BLaER1 treated with 17β-estradiol and CSF1 and Interleukin-3, amounts not matched to agents 10 nM and 100 nM (cell line): ENCODE results near the gene LOXL4.

Experiments used
- H3K27ac ChIP-seq, 11 experiments: shearing (Covaris generic); formaldehyde crosslinking; 2 replicates each; pipeline ENCODE4 v1.8.1; 2022
- H3K27me3 ChIP-seq, 11 experiments: shearing (Covaris generic); formaldehyde crosslinking; 2 replicates each; pipeline ENCODE4 v1.8.1; 2022
- H3K36me3 ChIP-seq, 11 experiments: shearing (Covaris generic); formaldehyde crosslinking; 2 replicates each; pipeline ENCODE4 v1.8.1; 2022
- H3K4me1 ChIP-seq, 10 experiments: shearing (Covaris generic); formaldehyde crosslinking; 2 replicates each; pipeline ENCODE4 v1.8.1; 2022
- H3K4me2 ChIP-seq, 11 experiments: shearing (Covaris generic); formaldehyde crosslinking; 2 replicates each; pipeline ENCODE4 v1.8.1; 2022
- H3K4me3 ChIP-seq, 10 experiments: shearing (Covaris generic); formaldehyde crosslinking; 2 replicates each; pipeline ENCODE4 v1.8.1; 2022
- H3K9ac ChIP-seq, 11 experiments: shearing (Covaris generic); formaldehyde crosslinking; 2 replicates each; pipeline ENCODE4 v1.8.1; 2022
- H3K9me3 ChIP-seq, 11 experiments: shearing (Covaris generic); formaldehyde crosslinking; replicated peaks in 1 of 11; 2 replicates each; pipeline ENCODE4 v1.8.1; 2022
- H4K20me1 ChIP-seq, 11 experiments: shearing (Covaris generic); formaldehyde crosslinking; 2 replicates each; pipeline ENCODE4 v1.8.1; 2022
- Cebpa-rat ChIP-seq, 11 experiments: shearing (Covaris generic); IDR thresholded peaks; 2 replicates each; pipeline ENCODE4 v1.8.1; 2022

LOXL4 gene

GRCh38 chr10:98258683-98259454, 9.1 kb downstream of the LOXL4 start:
- Histone ChIP-seq H3K4me1 (peaks cover 38 to 94% (median 89%) of the 10 kb centered on the region in 10 experiments), H4K20me1 (peaks cover 0 to 15% (median 0%) of the 10 kb centered on the region in 11 experiments; a peak in 3 of 22 replicates), H3K4me3 (no peak overlapping the region; a peak in 1 of 20 replicates), H3K36me3 (peaks cover 0 to 13% (median 0%) of the 10 kb centered on the region in 11 experiments; a peak in 4 of 22 replicates), H3K9me3 (peaks cover 0 to 7% (median 0%) of the 10 kb centered on the region in 11 experiments; a peak in 2 of 22 replicates), H3K27me3 (no peaks in the 10 kb centered on the region), H3K27ac (peak overlapping the region in 8 of 11 experiments; percentile 43 to 74 (median 58); a peak in 12 of 22 replicates), H3K4me2 (peak overlapping the region; percentile 76 to 94 (median 80)), H3K9ac (peak overlapping the region in 3 of 11 experiments; percentile 39 to 50 (median 40); a peak in 3 of 22 replicates)
- no peak for TF ChIP-seq Cebpa-rat (IDR thresholded peaks at IDR 0.05)

- Histone ChIP-seq H3K36me3 (peaks cover 0 to 13% (median 0%) of the 10 kb centered on the region in 11 experiments; a peak in 5 of 22 replicates), H3K4me2 (peak overlapping the region in 4 of 11 experiments; percentile 77 to 95 (median 92); a peak in 4 of 22 replicates), H3K9me3 (peaks cover 0 to 3% (median 0%) of the 10 kb centered on the region in 11 experiments; a peak in 2 of 22 replicates), H3K27ac (peak overlapping the region in 1 of 11 experiments; percentile 16; a peak in 1 of 22 replicates), H3K4me1 (peaks cover 47 to 98% (median 91%) of the 10 kb centered on the region in 10 experiments), H4K20me1 (peaks cover 0 to 15% (median 3%) of the 10 kb centered on the region in 11 experiments; a peak in 4 of 22 replicates), H3K9ac (no peak overlapping the region), H3K4me3 (no peak overlapping the region), H3K27me3 (no peaks in the 10 kb centered on the region)
- no peak for TF ChIP-seq Cebpa-rat (IDR thresholded peaks at IDR 0.05)
These were observed 10.0 kb downstream of the LOXL4 start for GRCh38 chr10:98257961-98258360.

- no peak overlapping the region for H3K27ac ChIP-seq
- no peaks in the 10 kb centered on the region for H3K27me3 ChIP-seq
- H3K4me1 ChIP-seq, result peaks cover 47 to 91% (median 83%) of the 10 kb centered on the region in 10 experiments
- TF ChIP-seq Cebpa-rat (IDR thresholded peaks at IDR 0.05), result no peak
- H3K4me3 ChIP-seq, result no peak overlapping the region
- peak overlapping the region in 1 of 11 experiments; percentile 12; a peak in 1 of 22 replicates for H3K9ac ChIP-seq
- peaks cover 0 to 18% (median 4%) of the 10 kb centered on the region in 11 experiments; a peak in 6 of 22 replicates for H4K20me1 ChIP-seq
- peak overlapping the region in 7 of 11 experiments; percentile 2 to 95 (median 88); a peak in 11 of 22 replicates for H3K4me2 ChIP-seq
- no peaks in the 10 kb centered on the region for H3K9me3 ChIP-seq
- H3K36me3 ChIP-seq, result peaks cover 0 to 16% (median 0%) of the 10 kb centered on the region in 11 experiments; a peak in 7 of 22 replicates
These were observed 10.8 kb downstream of the LOXL4 start for GRCh38 chr10:98257198-98257597.

GRCh38 chr10:98256692-98257091, 11.3 kb downstream of the LOXL4 start:
- Histone ChIP-seq H3K27me3 (no peaks in the 10 kb centered on the region), H3K27ac (0 out of 22 replicates have a peak overlapping the region, but pooled peaks of 1 of the 11 experiments have one; percentile 23), H3K4me3 (no peak overlapping the region), H3K36me3 (peaks cover 0 to 21% (median 0%) of the 10 kb centered on the region in 11 experiments; a peak in 7 of 22 replicates), H3K9ac (peak overlapping the region in 1 of 11 experiments; percentile 35; a peak in 1 of 22 replicates), H4K20me1 (peaks cover 0 to 21% (median 4%) of the 10 kb centered on the region in 11 experiments; a peak in 6 of 22 replicates), H3K9me3 (no peaks in the 10 kb centered on the region), H3K4me2 (peak overlapping the region in 8 of 11 experiments; percentile 13 to 95 (median 88); a peak in 13 of 22 replicates), H3K4me1 (peaks cover 47 to 86% (median 78%) of the 10 kb centered on the region in 10 experiments)
- TF ChIP-seq Cebpa-rat (IDR thresholded peaks at IDR 0.05), result no peak

- Histone ChIP-seq H3K27ac (peak overlapping the region in 8 of 11 experiments; percentile 28 to 64 (median 50); a peak in 16 of 22 replicates), H4K20me1 (peaks cover 0 to 27% (median 4%) of the 10 kb centered on the region in 11 experiments; a peak in 7 of 22 replicates), H3K4me3 (0 out of 20 replicates have a peak overlapping the region, but pooled peaks of 1 of the 10 experiments have one; percentile 8), H3K9ac (peak overlapping the region in 7 of 11 experiments; percentile 8 to 53 (median 20); a peak in 9 of 22 replicates), H3K27me3 (no peaks in the 10 kb centered on the region), H3K4me1 (peaks cover 39 to 72% (median 64%) of the 10 kb centered on the region in 10 experiments), H3K4me2 (peak overlapping the region in 10 of 11 experiments; percentile 28 to 95 (median 85); a peak in 18 of 22 replicates), H3K36me3 (peaks cover 0 to 33% (median 12%) of the 10 kb centered on the region in 11 experiments; a peak in 15 of 22 replicates), H3K9me3 (no peaks in the 10 kb centered on the region)
- TF ChIP-seq Cebpa-rat (IDR thresholded peaks at IDR 0.05), result no peak
These were observed 12.7 kb downstream of the LOXL4 start for GRCh38 chr10:98255146-98255877.

- H3K9me3 ChIP-seq, result no peaks in the 10 kb centered on the region
- peaks cover 7 to 42% (median 20%) of the 10 kb centered on the region in 11 experiments; a peak in 20 of 22 replicates for H3K36me3 ChIP-seq
- TF ChIP-seq Cebpa-rat (IDR thresholded peaks at IDR 0.05), result no peak
- peaks cover 0 to 27% (median 4%) of the 10 kb centered on the region in 11 experiments; a peak in 7 of 22 replicates for H4K20me1 ChIP-seq
- peak overlapping the region in 5 of 11 experiments; percentile 15 to 53 (median 20); a peak in 2 of 22 replicates for H3K9ac ChIP-seq
- H3K27me3 ChIP-seq, result no peaks in the 10 kb centered on the region
- peaks cover 30 to 63% (median 55%) of the 10 kb centered on the region in 10 experiments for H3K4me1 ChIP-seq
- peak overlapping the region in 8 of 11 experiments; percentile 28 to 64 (median 50); a peak in 14 of 22 replicates for H3K27ac ChIP-seq
- H3K4me2 ChIP-seq, result peak overlapping the region; percentile 17 to 95 (median 82); a peak in 20 of 22 replicates
- H3K4me3 ChIP-seq, result no peak overlapping the region
These were observed 13.6 kb downstream of the LOXL4 start for GRCh38 chr10:98254234-98254974.

- Histone ChIP-seq H3K4me1 (peaks cover 21 to 54% (median 46%) of the 10 kb centered on the region in 10 experiments; a peak in 19 of 20 replicates), H4K20me1 (peaks cover 0 to 28% (median 4%) of the 10 kb centered on the region in 11 experiments; a peak in 7 of 22 replicates), H3K4me3 (no peak overlapping the region), H3K9me3 (no peaks in the 10 kb centered on the region), H3K27me3 (no peaks in the 10 kb centered on the region), H3K27ac (no peak overlapping the region), H3K36me3 (peaks cover 16 to 51% (median 29%) of the 10 kb centered on the region in 11 experiments), H3K9ac (no peak overlapping the region), H3K4me2 (peak overlapping the region in 3 of 11 experiments; percentile 8 to 88 (median 38); a peak in 3 of 22 replicates)
- no peak for TF ChIP-seq Cebpa-rat (IDR thresholded peaks at IDR 0.05)
These were observed 14.5 kb downstream of the LOXL4 start for GRCh38 chr10:98253499-98253898.
